Skeletal muscle tissue (tissue), 4 donors: ENCODE measurements around the gene SEMA4C. TPM values are rescaled to one million over a fixed set of nuclear protein-coding genes. Genes with fewer than 3 reads are reported as not detected.
A peak's percentile ranks its signal among the peaks of the same experiment; 100 is the strongest.

ENCODE experiments used
- H3K27ac ChIP-seq: one replicate; pipeline ENCODE4 v1.7.0; 2013; ENCODE audit warnings: mild to moderate bottlenecking, low read depth, low read length, inconsistent platforms
- H3K27me3 ChIP-seq, 3 donors: one replicate each; pipeline ENCODE4 v1.7.0; 2013; ENCODE audit warnings: low read length in 3 of 3; ENCODE audit not compliant: control insufficient read depth in 3 of 3, insufficient read depth in 3 of 3
- H3K36me3 ChIP-seq, 3 donors: one replicate each; pipeline ENCODE4 v1.7.0; 2013; ENCODE audit warnings: low read length in 3 of 3; ENCODE audit not compliant: control insufficient read depth in 3 of 3, insufficient read depth in 3 of 3
- H3K4me1 ChIP-seq, 3 donors: one replicate each; pipeline ENCODE4 v1.7.0; 2013; ENCODE audit warnings: low read length in 3 of 3, mild to moderate bottlenecking in 3 of 3; ENCODE audit not compliant: control insufficient read depth in 3 of 3, insufficient read depth in 3 of 3
- H3K4me3 ChIP-seq, 3 donors: one replicate each; pipeline ENCODE4 v1.7.0; 2013; ENCODE audit warnings: low read length in 3 of 3
- H3K9ac ChIP-seq, 3 donors: one replicate each; pipeline ENCODE4 v1.7.0; 2013; ENCODE audit warnings: low read length in 3 of 3, mild to moderate bottlenecking in 3 of 3, moderate library complexity in 2 of 3, low read depth in 1 of 3
- H3K9me3 ChIP-seq, 3 donors: one replicate each; pipeline ENCODE4 v1.7.0; 2013; ENCODE audit warnings: low read length in 3 of 3; ENCODE audit not compliant: control insufficient read depth in 3 of 3
- total RNA-seq: library from RNA; depleted of rRNA; stranded (reverse); fragments of >200 nt; gene quantifications from one replicate; pipeline ENCODE4 v1.2.3, GENCODE V29; 2014
- donor health status: Osteomylitis.

Gene SEMA4C
- total RNA-seq, 1 donor from 2014 or later = 29.7 TPM

GRCh38 chr2:96913117-96913397 lies 43.2 kb upstream of the SEMA4C start:
- no peaks in the 10 kb centered on the region for H3K27me3 ChIP-seq
- H3K4me1 ChIP-seq = peaks cover 11 to 24% (median 19%) of the 10 kb centered on the region in 3 donors
- peaks cover 0 to 8% (median 2%) of the 10 kb centered on the region in 3 donors for H3K9me3 ChIP-seq
- no peak overlapping the region for H3K9ac ChIP-seq
- H3K27ac ChIP-seq = no peak overlapping the region
- H3K36me3 ChIP-seq = no peaks in the 10 kb centered on the region
- no peak overlapping the region for H3K4me3 ChIP-seq

GRCh38 chr2:96912346-96913116 lies 42.7 kb upstream of the SEMA4C start:
- H3K27ac ChIP-seq = no peak overlapping the region
- H3K4me1 ChIP-seq = peaks cover 16 to 29% (median 24%) of the 10 kb centered on the region in 3 donors

GRCh38 chr2:96909611-96910021 lies 39.7 kb upstream of the SEMA4C start:
- H3K4me1 ChIP-seq = peaks cover 30 to 41% (median 33%) of the 10 kb centered on the region in 3 donors
- H3K27ac ChIP-seq = no peak overlapping the region
- no peaks in the 10 kb centered on the region for H3K9me3 ChIP-seq
- H3K9ac ChIP-seq = no peak overlapping the region
- no peaks in the 10 kb centered on the region for H3K36me3 ChIP-seq
- H3K4me3 ChIP-seq = no peak overlapping the region
- no peaks in the 10 kb centered on the region for H3K27me3 ChIP-seq

More at GRCh38 chr2:96912346-96913116, 42.7 kb upstream of the SEMA4C start:
- no peak overlapping the region for H3K4me3 ChIP-seq
- H3K9ac ChIP-seq = no peak overlapping the region
- H3K36me3 ChIP-seq = no peaks in the 10 kb centered on the region
- H3K27me3 ChIP-seq = no peaks in the 10 kb centered on the region
- H3K9me3 ChIP-seq = peaks cover 0 to 8% (median 2%) of the 10 kb centered on the region in 3 donors

GRCh38 chr2:96907115-96908041 lies 37.5 kb upstream of the SEMA4C start:
- peak overlapping the region; percentile 84 for H3K27ac ChIP-seq
- H3K9ac ChIP-seq = peak overlapping the region; percentile 59 to 77 (median 74)
- H3K4me3 ChIP-seq = peak overlapping the region; percentile 7 to 60 (median 46)
- no peaks in the 10 kb centered on the region for H3K36me3 ChIP-seq
- H3K4me1 ChIP-seq = peaks cover 22 to 26% (median 24%) of the 10 kb centered on the region in 3 donors
- no peaks in the 10 kb centered on the region for H3K9me3 ChIP-seq
- no peaks in the 10 kb centered on the region for H3K27me3 ChIP-seq

GRCh38 chr2:96906729-96907114 lies 36.8 kb upstream of the SEMA4C start:
- Histone ChIP-seq H3K27me3 (no peaks in the 10 kb centered on the region), H3K9ac (peak overlapping the region; percentile 59 to 77 (median 74)), H3K4me3 (peak overlapping the region; percentile 7 to 60 (median 46)), H3K4me1 (peaks cover 22 to 26% (median 24%) of the 10 kb centered on the region in 3 donors), H3K9me3 (no peaks in the 10 kb centered on the region), H3K27ac (peak overlapping the region; percentile 84), H3K36me3 (no peaks in the 10 kb centered on the region)

- Histone ChIP-seq H3K27ac (no peak overlapping the region), H3K9me3 (no peaks in the 10 kb centered on the region), H3K36me3 (no peaks in the 10 kb centered on the region), H3K9ac (no peak overlapping the region), H3K4me1 (peaks cover 27 to 32% (median 29%) of the 10 kb centered on the region in 3 donors), H3K4me3 (no peak overlapping the region), H3K27me3 (no peaks in the 10 kb centered on the region)
Measured at GRCh38 chr2:96903815-96904214, 33.9 kb upstream of the SEMA4C start.

GRCh38 chr2:96903318-96903717 lies 33.4 kb upstream of the SEMA4C start:
- Histone ChIP-seq H3K36me3 (no peaks in the 10 kb centered on the region), H3K4me1 (peaks cover 30 to 34% (median 31%) of the 10 kb centered on the region in 3 donors), H3K9ac (no peak overlapping the region), H3K4me3 (no peak overlapping the region), H3K27ac (no peak overlapping the region), H3K27me3 (no peaks in the 10 kb centered on the region), H3K9me3 (no peaks in the 10 kb centered on the region)

- no peaks in the 10 kb centered on the region for H3K27me3 ChIP-seq
- peaks cover 13 to 24% (median 17%) of the 10 kb centered on the region in 3 donors for H3K4me1 ChIP-seq
- no peak overlapping the region for H3K9ac ChIP-seq
Measured at GRCh38 chr2:96900237-96900636, 30.4 kb upstream of the SEMA4C start.

GRCh38 chr2:96899413-96899741 lies 29.5 kb upstream of the SEMA4C start:
- Histone ChIP-seq H3K4me1 (peaks cover 18 to 29% (median 22%) of the 10 kb centered on the region in 3 donors), H3K36me3 (no peaks in the 10 kb centered on the region), H3K27ac (no peak overlapping the region), H3K27me3 (no peaks in the 10 kb centered on the region), H3K4me3 (no peak overlapping the region), H3K9me3 (no peaks in the 10 kb centered on the region), H3K9ac (no peak overlapping the region)

More at GRCh38 chr2:96900237-96900636, 30.4 kb upstream of the SEMA4C start:
- Histone ChIP-seq H3K9me3 (no peaks in the 10 kb centered on the region), H3K4me3 (no peak overlapping the region), H3K36me3 (no peaks in the 10 kb centered on the region), H3K27ac (no peak overlapping the region)
